Dedifferentiated amniotic fluid mesenchymal stem cell (primary cell): ENCODE results near the gene SPINK9.
"Not testable (repeated sequence)": the region's sequence is repeated elsewhere in the genome, so short reads cannot be mapped to it uniquely, and the experiment has no call there.

Experiments used
- DNase-seq: peaks from one replicate; pipeline ENCODE4 v3.0.0-alpha.2; 2016; ENCODE audit errors: extremely low spot score

Gene SPINK9, protein sequence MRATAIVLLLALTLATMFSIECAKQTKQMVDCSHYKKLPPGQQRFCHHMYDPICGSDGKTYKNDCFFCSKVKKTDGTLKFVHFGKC

GRCh38 chr5:148335259-148335658, at the start of gene SPINK9:
Gene SPINK9 (plus strand): TSS chr5:148335559. CDS start chr5:148335614, 55 bp downstream.
- no peak for DNase-seq

GRCh38 chr5:148290271-148291195, 44.8 kb upstream of the SPINK9 start:
- DNase-seq: no peak

- no peak for DNase-seq
Observed at GRCh38 chr5:148297731-148298130, 37.6 kb upstream of the SPINK9 start.

DNA sequence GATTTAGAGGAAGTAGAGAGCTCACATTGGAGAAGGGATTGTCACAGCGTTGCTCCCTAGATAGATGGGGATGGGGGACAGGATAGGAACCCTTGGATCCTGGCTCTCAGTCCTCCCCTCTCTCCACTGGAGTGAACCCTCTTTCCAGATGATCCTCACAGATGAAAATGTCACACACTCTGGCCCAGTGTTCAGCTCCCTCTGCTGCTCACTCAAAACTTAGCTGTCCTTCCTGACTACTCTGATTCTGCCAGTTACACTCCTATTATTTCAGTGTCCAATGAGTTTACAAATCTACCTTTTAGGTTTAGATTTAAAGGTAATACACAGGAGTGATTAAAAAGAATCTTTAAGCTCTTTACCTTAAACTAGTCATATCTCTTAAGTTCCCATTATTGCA, 28.9 kb upstream of the SPINK9 start:
- DNase-seq: no peak

DNA sequence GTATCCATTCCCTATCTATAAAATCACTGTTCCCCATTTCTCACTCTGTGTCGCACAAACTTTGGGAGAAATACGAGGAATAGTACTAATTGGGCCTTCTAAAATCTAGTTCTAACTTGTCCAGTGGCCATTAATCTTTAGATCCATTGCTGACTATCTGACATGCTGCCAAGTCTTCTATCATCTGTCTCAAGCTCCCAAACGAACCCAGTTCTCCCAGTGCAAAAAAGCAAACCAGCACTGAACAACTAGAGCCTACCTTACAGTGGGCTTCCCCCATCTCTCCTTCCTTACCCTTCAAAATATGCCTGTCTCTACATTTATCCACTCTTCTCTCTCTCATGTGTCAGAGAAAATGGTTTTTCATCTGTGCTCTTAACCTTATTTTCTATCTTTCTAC, 26.3 kb upstream of the SPINK9 start:
- DNase-seq: no peak

- no peak for DNase-seq
Observed at GRCh38 chr5:148309746-148310145, 25.6 kb upstream of the SPINK9 start.

DNA sequence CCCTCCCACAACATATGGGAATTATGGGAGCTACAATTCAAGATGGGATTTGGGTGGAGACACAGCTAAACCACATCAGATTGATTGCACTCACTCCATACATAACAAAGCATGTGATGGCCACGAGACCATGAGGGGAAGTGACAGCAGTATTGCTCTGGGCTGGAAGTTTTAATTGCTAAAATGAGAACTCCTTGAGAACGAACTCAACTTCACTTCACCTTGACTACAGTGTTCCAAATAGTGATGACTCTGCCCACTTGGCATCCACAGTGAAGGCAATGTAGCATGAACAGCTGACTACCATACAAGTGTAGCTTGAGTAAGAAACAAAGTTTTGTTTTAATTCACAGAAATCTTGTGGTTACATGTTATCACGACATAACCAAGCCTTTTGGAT, 23.9 kb upstream of the SPINK9 start:
- DNase-seq: no peak

DNA sequence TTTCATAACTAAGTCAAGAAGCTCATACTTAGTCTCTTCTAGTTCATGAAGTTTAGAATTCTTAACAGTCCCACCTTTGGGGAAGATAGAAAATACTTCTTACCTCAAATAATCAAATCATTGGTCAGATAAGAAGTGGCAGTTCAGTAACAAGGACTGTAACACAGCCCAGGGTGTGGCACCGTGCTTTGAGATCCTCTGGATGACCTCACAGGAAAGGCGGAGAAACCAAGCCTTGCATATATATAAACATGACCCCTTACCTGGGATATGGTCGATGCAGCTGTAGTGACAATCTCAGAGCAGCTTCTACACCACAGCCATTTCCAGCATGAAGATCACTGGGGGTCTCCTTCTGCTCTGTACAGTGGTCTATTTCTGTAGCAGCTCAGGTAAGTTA, 23.2 kb upstream of the SPINK9 start, which contains the start of gene SPINK7:
SPINK7 (plus strand) TSS at position 271 of the 400 bp plus-strand sequence; CDS start at position 332, 61 bp downstream.
- DNase-seq: no peak

GRCh38 chr5:148314187-148314586, 21.2 kb upstream of the SPINK9 start:
- no peak for DNase-seq

DNA sequence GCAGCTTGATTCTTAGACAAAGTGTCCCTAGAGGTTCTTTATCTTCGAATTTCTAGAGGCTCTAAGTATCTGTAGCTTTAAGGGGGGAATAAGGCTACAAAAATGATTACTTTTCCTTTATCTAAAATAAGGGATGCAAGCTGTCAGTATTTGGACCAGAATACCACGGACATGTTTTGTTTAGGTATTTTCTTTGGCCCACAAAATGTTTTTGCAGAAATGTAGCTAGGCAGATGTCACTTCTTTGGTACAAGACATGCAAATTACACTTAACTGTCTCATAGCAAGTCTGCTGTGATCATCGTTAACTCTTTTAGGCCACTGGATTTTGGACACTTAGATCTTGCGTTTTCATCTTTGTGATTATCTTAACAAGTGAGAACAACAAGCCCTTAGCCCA, 20.6 kb upstream of the SPINK9 start:
- DNase-seq: no peak

DNA sequence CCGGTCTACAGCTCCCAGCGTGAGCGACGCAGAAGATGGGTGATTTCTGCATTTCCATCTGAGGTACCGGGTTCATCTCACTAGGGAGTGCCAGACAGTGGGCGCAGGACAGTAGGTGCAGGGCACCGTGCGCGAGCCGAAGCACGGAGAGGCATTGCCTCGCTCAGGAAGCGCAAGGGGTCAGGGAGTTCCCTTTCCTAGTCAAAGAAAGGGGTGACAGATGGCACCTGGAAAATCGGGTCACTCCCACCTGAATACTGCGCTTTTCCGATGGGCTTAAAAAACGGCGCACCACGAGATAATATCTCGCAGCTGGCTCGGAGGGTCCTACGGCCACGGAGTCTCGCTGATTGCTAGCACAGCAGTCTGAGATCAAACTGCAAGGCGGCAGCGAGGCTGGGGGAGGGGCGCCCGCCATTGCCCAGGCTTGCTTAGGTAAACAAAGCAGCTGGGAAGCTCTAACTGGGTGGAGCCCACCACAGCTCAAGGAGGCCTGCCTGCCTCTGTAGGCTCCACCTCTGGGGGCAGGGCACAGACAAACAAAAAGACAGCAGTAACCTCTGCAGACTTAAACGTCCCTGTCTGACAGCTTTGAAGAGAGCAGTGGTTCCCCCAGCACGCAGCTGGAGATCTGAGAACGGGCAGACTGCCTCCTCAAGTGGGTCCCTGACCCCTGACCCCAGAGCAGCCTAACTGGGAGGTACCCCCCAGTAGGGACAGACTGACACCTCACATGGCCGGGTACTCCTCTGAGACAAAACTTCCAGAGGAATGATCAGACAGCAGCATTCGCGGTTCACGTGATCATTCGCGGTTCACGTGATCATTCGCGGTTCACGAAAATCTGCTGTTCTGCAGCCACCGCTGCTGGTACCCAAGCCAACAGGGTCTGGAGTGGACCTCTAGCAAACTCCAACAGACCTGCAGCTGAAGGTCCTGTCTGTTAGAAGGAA, 15.1 kb upstream of the SPINK9 start:
- DNase-seq: not testable (repeated sequence)

- DNase-seq: no peak
Observed at GRCh38 chr5:148333262-148333849, 2.0 kb upstream of the SPINK9 start.

GRCh38 chr5:148336704-148337435, 1.5 kb downstream of the SPINK9 start:
- DNase-seq: no peak

DNA sequence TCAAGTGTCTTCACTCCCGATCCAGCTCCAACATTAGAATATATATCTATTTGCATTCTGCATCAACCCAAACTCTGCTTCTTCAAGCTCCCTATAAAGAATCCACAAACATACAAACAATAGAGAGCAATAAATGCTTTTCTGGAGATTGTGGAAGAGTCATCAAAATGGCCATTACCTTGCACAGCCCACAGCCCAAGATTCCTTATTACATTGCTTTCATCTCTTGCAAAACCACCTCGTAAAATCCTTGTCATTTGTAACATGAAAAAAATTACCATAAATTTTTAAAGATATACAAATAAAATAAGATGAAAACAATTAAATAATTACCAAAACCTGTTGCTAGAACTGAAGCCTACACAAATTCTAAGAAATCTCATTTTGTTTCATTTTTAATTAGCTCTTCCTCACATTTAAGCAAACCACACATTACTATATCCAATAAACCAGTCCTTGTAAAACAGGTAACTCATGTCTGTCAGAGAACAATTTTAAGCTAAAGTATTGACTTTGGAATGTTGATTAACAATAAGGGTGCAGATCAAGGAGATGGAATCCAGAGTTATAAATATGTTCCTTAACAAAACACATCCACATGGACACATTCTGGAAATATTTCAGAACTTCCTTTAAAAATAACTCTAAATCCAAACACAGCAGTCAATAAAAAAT, 7.1 kb downstream of the SPINK9 start:
- no peak for DNase-seq

- DNase-seq: no peak
Observed at GRCh38 chr5:148343046-148343407, 7.7 kb downstream of the SPINK9 start.

DNA sequence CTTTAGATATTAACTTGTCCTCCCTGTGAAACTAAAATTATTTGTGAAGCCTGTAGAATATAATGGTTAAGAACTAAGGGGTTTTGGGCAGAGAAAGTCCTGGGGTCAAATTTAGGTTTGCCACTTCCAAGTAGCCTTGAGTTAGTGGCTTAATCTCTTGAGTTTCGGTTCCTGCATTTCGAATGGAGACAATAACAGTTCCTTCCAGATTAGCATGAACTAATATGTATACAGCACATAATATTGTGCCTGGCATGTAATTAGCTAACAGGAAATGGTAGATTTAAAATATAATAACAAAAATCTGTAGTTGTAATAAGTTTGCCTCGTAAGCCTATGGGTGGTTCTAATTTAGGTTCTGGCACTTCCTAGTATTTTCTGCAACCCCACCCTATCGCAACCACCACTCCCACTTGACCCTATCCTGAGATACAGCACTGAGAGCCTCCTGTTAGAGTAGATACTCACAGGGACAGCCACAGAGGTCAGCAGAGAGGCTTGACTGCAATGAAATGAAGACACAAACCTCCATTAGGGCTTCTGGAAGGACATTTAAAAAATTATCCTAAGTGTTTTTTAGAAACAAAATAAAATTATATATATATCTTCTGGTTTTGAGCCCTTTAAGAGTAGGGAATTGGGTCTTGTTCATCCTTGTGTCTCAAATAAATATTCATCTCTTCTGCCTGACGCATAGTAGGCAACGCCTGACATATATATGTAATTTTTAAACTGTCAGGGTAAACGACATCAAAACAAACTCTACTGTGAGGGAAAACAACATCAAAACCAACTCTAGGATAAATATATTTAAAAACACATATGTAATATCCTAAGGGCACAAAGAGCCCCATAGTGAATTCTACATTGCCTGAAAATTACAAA, 8.5 kb downstream of the SPINK9 start:
- DNase-seq: no peak

- DNase-seq: no peak
Observed at GRCh38 chr5:148347706-148348105, 12.3 kb downstream of the SPINK9 start.

DNA sequence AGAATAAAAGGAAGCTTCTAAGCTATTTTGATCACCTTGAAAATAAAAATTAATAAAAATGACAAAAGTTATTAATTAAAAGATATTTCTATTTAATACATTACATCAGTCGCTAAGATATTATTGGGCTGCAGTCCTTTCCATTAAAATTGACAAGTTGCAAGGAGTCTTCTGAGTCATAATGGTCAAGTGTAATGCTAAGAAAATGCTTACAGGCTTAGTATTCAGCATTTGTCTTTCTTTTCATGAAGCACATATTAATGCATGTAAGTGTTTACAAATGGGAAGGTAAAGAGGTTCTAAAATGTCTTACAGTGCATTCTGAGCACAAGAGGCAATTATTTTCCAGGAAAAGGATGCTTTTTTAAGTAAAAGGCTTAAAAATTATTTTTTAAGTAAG, 17.3 kb downstream of the SPINK9 start:
- DNase-seq: no peak

- DNase-seq: no peak
Observed at GRCh38 chr5:148353634-148354033, 18.3 kb downstream of the SPINK9 start.

- no peak for DNase-seq
Observed at GRCh38 chr5:148364343-148364742, 29.0 kb downstream of the SPINK9 start.
